ENCODE data around the gene STAG1. TPM values are rescaled to one million over a fixed set of nuclear protein-coding genes. Genes with fewer than 3 reads are reported as not detected.

Gene STAG1
- total and polyA plus RNA-seq, 2 of the 13 experiments (the other 11 are each of a cell fraction or from before 2014, with no cell fraction given), result 6.2 to 25.9 TPM

- TF ChIP-seq GMEB1 (CRISPR knock-in tag; IDR thresholded peaks at IDR 0.05; ENCODE audit: borderline replicate concordance) (no peak), CENPBD1 (CRISPR knock-in tag; IDR thresholded peaks at IDR 0.05; ENCODE audit: borderline replicate concordance, low read depth) (no peak), ZNF350 (CRISPR knock-in tag; IDR thresholded peaks at IDR 0.05; ENCODE audit: borderline replicate concordance, low read depth) (no peak), ZNF280B (CRISPR knock-in tag; IDR thresholded peaks at IDR 0.05; ENCODE audit: borderline replicate concordance) (no peak), HBP1 (CRISPR knock-in tag; IDR thresholded peaks at IDR 0.05; ENCODE audit: low read depth) (no peak), JDP2 (CRISPR knock-in tag; IDR thresholded peaks at IDR 0.05; ENCODE audit: borderline replicate concordance) (no peak)
Observed at GRCh38 chr3:136518102-136518501, 234.1 kb downstream of the STAG1 start (continued).

GRCh38 chr3:136516656-136517055, 235.5 kb downstream of the STAG1 start:
- peaks cover 0 to 1% of the 10 kb centered on the region in 2 experiments; a peak in 2 of 5 replicates for H3K36me3 ChIP-seq (replicated peaks in 1 of 2; ENCODE audit: control insufficient read depth in 1 of 2, insufficient read depth in 2 of 2, low read length in 2 of 2)
- FAIRE-seq, result no peak
- CTCF ChIA-PET (ENCODE audit: low intra/inter-chr PET ratio, low total read pairs), result no interaction called here
- no peak for TF ChIP-seq RFXANK (CRISPR knock-in tag; IDR thresholded peaks at IDR 0.05)
- TF ChIP-seq ZBTB3 (CRISPR knock-in tag; IDR thresholded peaks at IDR 0.05; ENCODE audit: borderline replicate concordance, low read depth), result no peak
- no peak for TF ChIP-seq TEAD2 (CRISPR knock-in tag; IDR thresholded peaks at IDR 0.05)
- TF ChIP-seq GABPA (IDR thresholded peaks at IDR 0.05; ENCODE audit: low read depth, low read length), result no peak
- no peak for TF ChIP-seq GABPA (CRISPR knock-in tag; IDR thresholded peaks at IDR 0.05; ENCODE audit: low read depth)
- TF ChIP-seq THAP7 (CRISPR knock-in tag; IDR thresholded peaks at IDR 0.05), result no peak
- no peak for TF ChIP-seq ESRRA (CRISPR knock-in tag; IDR thresholded peaks at IDR 0.05; ENCODE audit: low read depth)
- TF ChIP-seq ELF3 (CRISPR knock-in tag; IDR thresholded peaks at IDR 0.05), result no peak
- no peak for TF ChIP-seq ZBTB25 (CRISPR knock-in tag; IDR thresholded peaks at IDR 0.05)
- no peak for TF ChIP-seq ZFYVE20 (CRISPR knock-in tag; IDR thresholded peaks at IDR 0.05; ENCODE audit: borderline replicate concordance, low read depth)

More at GRCh38 chr3:136516656-136517055, 235.5 kb downstream of the STAG1 start:
- Histone ChIP-seq H3K4me1 (ENCODE audit: insufficient read depth, low read length) (peaks cover 5% of the 10 kb centered on the region), H3K27ac (ENCODE audit: extremely low read length, insufficient read depth, low read length) (no peak overlapping the region), H3K79me2 (ENCODE audit: insufficient read depth, low read length) (no peaks in the 10 kb centered on the region), H2AFZ (ENCODE audit: low read length) (no peak overlapping the region), H3K27me3 (ENCODE audit: control insufficient read depth in 1 of 2, insufficient read depth in 2 of 2, low read length in 2 of 2) (no peaks in the 10 kb centered on the region), H3K4me3 (replicated peaks in 1 of 3; ENCODE audit: insufficient read depth in 1 of 3, low read depth in 2 of 3, low read length in 3 of 3) (no peak overlapping the region), H3K9me3 (ENCODE audit: low read length) (no peaks in the 10 kb centered on the region), H3K4me2 (ENCODE audit: low read depth, low read length) (no peak overlapping the region), H3K9ac (ENCODE audit: insufficient read depth, low read depth, low read length) (no peak overlapping the region), H4K20me1 (ENCODE audit: insufficient read depth, low read length) (no peaks in the 10 kb centered on the region)
- 97% methylated on average over 3 of the region's 3 CpGs for WGBS (ENCODE audit: low lambda C conversion rate)
- in situ Hi-C loops (cut with HindIII; ENCODE audit: extremely low pct_ligation_motif_present, low pct_unique_long_range_greater_than_20kb), result no loop called here
- intact Hi-C loops (cut with micrococcal nuclease; ENCODE audit: unreplicated experiment), result no loop called here
- POLR2A ChIA-PET, result no interaction called here
- ATAC-seq, result no peak
- BruUV-seq (replicated peaks), result no TSS peak
- no peak for DNase-seq (ENCODE audit: low spot score)

All from HepG2 (cell line).